GM18870 (cell line): Measurements from ENCODE around the gene AKAP7.
"Not testable (repeated sequence)": the region's sequence is repeated elsewhere in the genome, so short reads cannot be mapped to it uniquely, and the experiment has no call there.

Experiments
- ATAC-seq: cut with Tn5 transposase; IDR thresholded peaks from one replicate; pipeline ENCODE4 v1.9.1; 2021; ENCODE audit warnings: moderate library complexity; ENCODE audit not compliant: unreplicated experiment

Gene AKAP7

GRCh38 chr6:131250936-131251335, 115.7 kb downstream of the AKAP7 start:
- no peak for ATAC-seq

GRCh38 chr6:131251590-131252199, 116.4 kb downstream of the AKAP7 start:
- ATAC-seq, result no peak

- no peak for ATAC-seq
Observed at GRCh38 chr6:131255434-131255833, 120.2 kb downstream of the AKAP7 start.

GRCh38 chr6:131255911-131256310, 120.6 kb downstream of the AKAP7 start:
- no peak for ATAC-seq

GRCh38 chr6:131257104-131257503, 121.8 kb downstream of the AKAP7 start:
- no peak for ATAC-seq

DNA sequence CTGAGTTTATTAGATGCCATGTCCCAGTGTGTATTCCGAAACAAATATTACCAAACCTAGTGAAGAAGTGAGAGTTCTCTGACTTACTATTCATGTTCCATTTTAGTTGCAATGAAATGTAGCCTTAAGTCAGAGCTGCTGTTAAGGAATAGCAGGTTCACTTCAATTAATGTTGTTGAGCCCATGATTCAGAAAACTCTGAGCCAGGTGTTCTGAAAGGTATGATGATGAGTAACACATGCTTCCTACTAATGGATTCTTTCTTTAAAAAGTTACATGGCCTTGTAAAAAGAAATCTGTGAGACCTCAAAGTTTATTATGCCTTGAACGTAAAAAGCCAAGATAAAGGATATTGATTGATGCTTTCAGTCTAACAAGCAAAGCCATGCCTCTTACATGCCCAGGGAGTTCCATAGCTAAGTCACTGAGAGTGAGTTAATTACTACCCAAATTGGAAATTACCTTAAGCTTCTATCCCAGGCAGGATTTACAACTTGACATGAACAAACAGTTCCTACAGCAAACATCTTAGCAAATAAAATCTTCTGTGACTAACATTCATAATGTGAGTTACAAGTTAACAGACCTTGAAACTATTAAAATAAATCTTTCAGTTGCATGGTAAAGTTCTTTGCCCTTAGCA, 122.9 kb downstream of the AKAP7 start:
- no peak for ATAC-seq

DNA sequence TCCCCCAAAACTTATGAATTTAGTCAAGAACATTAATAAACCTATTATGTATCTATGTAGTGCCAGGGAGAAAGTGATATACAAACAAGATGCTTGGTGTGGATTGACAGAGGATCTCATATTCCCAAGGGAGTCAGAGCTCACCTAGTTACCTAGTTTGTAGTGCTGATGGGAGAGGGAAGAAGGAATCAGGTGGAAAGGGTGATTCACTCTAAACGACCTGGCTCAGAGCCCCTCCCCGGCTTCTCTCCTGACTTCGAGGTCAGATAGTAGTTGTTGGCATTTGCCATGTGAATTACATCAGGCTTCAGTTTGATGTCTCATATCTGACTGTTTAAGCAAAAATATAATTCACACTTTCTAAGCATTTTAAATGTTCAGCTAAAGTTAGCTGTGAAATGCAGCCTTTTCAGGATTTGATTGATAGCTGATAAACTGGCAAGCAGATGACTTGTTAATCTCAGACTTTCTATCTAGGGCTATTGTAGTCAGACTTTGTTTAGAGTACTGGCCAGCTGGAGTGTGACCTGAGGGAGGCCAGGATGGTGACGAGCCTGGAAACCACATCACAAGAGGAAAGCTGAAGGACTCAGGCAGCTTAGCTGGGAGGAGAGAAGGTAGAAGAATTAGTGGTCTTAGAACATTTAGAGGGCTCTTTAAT, 123.7 kb downstream of the AKAP7 start:
- no peak for ATAC-seq

GRCh38 chr6:131260960-131261359, 125.7 kb downstream of the AKAP7 start:
- ATAC-seq, result not testable (repeated sequence)

- no peak for ATAC-seq
Observed at GRCh38 chr6:131262060-131262459, 126.8 kb downstream of the AKAP7 start.

- no peak for ATAC-seq
Observed at GRCh38 chr6:131265939-131266338, 130.7 kb downstream of the AKAP7 start.

DNA sequence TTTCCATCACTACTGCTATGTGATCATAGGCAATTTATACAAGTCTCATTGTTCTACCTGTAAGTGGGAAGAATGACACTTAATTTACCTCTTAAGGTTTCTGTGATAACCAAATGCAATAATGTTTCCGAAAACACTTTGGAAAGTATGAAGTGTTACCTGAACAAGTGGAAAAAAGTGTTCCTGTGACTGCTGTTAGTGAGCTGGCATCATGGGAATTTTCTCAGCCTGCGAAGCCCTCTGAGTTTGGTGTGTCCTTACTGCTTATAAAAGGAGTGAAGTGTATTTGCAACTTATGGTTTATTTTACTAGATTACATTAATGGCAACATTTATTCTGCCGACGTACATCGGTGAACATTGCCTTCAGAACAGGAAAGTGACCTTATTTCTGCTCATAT, 133.0 kb downstream of the AKAP7 start:
- ATAC-seq, result no peak

- ATAC-seq, result no peak
Observed at GRCh38 chr6:131269565-131270391, 134.5 kb downstream of the AKAP7 start.

- ATAC-seq, result no peak
Observed at GRCh38 chr6:131270534-131270933, 135.3 kb downstream of the AKAP7 start.

GRCh38 chr6:131275273-131275672, 140.0 kb downstream of the AKAP7 start:
- no peak for ATAC-seq

DNA sequence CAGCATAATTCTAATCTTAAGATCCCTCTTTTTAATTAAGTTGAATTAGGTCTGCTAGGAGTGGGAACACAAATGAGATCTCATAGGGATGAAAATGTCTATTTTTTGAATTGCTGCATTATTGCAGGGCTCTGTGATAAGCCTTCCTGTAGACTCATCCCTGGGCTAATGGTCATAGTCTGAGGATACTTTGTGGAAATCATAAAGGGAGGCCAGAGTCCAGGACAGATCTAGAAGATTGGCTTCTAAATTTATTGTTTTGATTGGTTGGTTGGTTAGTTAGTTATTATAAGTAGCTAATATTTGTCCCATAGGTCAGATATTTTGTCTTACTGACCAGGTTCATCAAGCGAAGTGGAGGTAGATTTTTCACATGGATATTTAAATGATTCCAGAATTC, 142.3 kb downstream of the AKAP7 start:
- ATAC-seq, result no peak

GRCh38 chr6:131281471-131282270, 146.4 kb downstream of the AKAP7 start:
- no peak for ATAC-seq

DNA sequence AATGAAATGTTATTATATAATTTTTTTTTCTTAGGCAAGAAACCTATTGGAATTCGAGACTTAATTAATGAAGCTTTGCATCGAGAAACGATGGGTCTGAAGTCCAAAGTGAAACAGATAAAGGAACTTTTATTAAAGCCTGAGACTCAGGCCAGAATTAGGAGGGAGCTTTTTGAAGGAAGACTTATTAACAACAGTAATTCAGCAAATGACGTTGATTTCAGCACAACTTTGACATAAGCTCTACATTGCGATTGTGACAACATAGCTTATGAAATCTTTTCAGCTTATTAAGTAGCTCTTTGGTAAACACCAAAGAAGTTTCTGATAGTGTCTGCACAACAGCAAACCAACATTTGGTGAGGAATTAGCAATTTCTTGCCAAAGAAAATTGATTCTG, 147.1 kb downstream of the AKAP7 start:
- ATAC-seq, result no peak

DNA sequence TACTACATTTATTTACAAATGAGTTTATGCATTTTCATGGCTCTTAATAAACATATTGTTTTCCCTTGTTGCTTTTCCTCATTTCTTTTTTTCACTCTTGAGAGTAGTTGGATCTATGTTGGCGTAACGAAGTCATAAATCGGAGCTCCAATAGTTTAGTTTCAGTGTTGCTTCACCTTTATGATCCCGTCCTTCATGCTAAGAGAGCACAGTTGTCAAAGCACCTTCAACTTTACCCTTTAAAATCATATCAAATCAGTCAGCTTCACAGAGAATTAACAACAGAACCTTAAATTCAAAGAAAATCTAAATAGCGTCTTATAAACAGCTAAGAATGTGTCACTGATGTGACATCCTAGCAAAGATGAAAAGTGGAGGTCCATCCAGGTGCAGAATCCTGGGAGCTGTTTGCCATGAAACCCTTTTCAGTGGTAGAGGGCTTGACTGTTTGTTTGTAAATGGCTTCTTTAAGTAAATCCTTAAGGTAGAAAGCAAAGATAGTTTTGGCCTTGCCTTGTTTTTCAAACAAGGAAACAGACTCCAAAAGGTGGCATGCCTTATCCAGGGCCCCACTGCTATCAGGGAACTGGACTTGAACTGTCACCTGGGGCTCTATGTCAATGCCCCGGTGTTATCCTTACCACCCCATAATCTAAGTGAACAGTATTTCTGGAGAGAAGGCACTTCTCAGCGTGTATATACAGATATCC, 148.4 kb downstream of the AKAP7 start:
- no peak for ATAC-seq

GRCh38 chr6:131285548-131285947, 150.3 kb downstream of the AKAP7 start:
- ATAC-seq, result no peak

DNA sequence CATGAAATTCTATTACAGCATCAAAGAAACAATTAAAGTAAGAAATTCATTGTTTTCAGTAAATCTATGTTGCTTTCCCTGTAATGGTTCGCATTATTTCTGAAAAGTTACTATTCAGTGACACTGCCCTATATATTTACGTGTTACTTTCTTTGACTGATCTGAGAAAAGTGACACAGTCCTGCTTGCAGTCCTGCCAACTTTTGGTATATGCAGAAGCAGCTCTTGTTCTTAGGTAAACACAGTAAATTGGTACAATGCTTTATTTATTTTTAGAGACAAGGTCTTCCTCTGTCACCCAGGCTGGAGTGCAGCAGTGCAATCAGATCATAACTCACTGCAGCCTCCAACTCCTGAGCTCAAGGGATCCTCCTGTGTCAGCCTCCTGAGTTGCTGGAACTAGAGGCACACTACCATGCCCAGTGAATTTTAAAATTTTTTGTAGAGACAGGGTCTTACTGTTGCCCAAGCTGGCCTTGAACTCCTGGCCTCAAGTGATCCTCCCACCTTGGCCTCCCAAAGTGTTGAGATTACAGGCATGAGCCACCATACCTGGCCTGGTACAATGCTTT, 151.3 kb downstream of the AKAP7 start:
- ATAC-seq, result no peak
